Measurements from ENCODE around the gene GTF2H2C. TPM values are rescaled to one million over a fixed set of nuclear protein-coding genes. Genes with fewer than 3 reads are reported as not detected.
"Not testable (repeated sequence)": the region's sequence is repeated elsewhere in the genome, so short reads cannot be mapped to it uniquely, and the experiment has no call there.

Gene GTF2H2C
- polyA plus RNA-seq, 3 donors from 2014 or later = 18.7 to 25.3 (median 24.8) TPM

DNA sequence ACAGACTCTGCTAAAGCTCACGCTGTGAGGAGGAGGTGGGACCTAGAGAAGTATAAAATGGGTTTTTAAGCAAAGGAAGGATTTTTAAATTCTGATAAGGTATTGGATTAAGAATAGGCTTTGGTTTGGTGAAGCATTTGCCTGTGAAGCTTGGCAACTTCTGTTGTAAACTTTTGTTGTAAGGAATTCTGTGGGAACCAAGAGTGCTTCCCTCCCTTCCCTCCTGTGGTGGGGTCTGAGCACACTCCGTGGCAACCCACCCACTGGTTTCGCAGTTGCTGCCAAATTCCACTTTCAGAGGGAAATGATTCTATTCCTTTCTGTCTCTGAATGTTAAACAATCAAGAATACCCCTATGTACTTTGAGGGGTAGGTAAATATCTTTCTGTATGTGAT is 28.6 kb upstream of the GTF2H2C start:
- Mint-ChIP-seq H3K27me3 (ENCODE audit: low read depth in 3 of 3) (no peaks in the 10 kb centered on the region), H3K4me1 (no peaks in the 10 kb centered on the region), H3K36me3 (no peaks in the 10 kb centered on the region), H3K9me3 (no peaks in the 10 kb centered on the region), H3K4me3 (no peak overlapping the region), H3K27ac (no peak overlapping the region)
- DNase-seq = no peak

DNA sequence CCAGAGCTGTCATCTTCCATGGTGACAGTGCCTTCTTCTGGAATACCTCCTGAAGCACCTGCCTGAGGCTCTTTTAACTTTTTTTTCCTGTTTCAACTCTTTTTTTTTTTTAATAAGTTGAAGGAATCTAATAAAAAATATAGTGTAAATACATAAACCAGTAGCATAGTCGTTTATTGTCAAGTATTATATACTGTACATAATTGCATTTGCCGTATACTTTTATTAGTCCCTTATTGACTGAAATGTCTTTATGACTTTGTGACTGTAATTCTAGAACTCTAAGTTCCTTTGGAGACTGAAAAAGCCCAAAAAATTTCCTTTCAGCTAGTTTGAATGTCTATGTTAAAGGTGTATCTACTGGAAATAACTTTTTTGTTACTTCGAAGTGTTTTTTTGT is 22.1 kb upstream of the GTF2H2C start:
- H3K4me3 Mint-ChIP-seq; DNase-seq; H3K9me3 Mint-ChIP-seq; H3K27ac Mint-ChIP-seq; H3K27me3 Mint-ChIP-seq (ENCODE audit: low read depth in 3 of 3); H3K4me1 Mint-ChIP-seq; H3K36me3 Mint-ChIP-seq: not testable (repeated sequence)

DNA sequence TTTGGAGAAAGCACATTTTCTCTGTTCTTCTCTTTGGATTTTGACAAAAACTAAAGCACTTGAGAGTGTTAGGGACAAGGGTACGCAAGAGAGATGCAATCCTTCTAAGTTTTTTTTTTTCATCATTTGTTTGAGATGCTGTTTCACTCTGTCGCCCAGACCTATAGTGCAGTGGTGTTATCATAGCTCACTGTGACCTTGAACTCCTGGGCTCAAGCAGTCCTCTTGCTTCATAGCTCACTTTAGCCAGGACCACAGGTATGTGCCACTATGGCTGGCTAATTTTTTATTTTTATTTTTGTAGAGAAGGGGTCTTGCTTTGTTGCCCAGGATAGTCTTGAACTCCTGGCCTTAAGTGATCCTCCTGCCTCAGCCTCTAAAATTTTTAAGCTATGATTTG is 21.3 kb upstream of the GTF2H2C start:
- not testable (repeated sequence) for H3K4me3 Mint-ChIP-seq; H3K27me3 Mint-ChIP-seq (ENCODE audit: low read depth in 3 of 3); H3K4me1 Mint-ChIP-seq; H3K27ac Mint-ChIP-seq; DNase-seq; H3K36me3 Mint-ChIP-seq; H3K9me3 Mint-ChIP-seq

DNA sequence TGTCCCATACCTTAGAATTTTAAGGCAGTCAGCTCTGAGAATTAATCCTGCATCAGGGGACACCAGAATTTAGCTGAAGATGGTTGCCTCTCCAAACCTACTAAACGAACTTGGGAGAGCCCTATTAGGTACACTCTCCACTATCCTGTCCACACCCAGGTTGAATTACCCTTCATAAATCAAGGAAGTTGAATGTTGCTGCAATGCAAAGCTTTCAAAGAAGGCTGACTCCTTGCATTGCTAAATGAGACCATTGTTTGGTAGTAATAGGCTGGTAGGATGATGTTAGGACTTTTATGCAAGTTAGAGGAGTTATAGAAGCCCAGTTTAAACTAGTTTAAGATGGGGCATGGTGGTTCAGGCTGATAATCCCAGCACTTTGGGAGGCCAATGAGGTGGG is 18.6 kb upstream of the GTF2H2C start:
- not testable (repeated sequence) for H3K4me1 Mint-ChIP-seq; H3K27ac Mint-ChIP-seq; DNase-seq; H3K4me3 Mint-ChIP-seq; H3K36me3 Mint-ChIP-seq; H3K27me3 Mint-ChIP-seq (ENCODE audit: low read depth in 3 of 3); H3K9me3 Mint-ChIP-seq

DNA sequence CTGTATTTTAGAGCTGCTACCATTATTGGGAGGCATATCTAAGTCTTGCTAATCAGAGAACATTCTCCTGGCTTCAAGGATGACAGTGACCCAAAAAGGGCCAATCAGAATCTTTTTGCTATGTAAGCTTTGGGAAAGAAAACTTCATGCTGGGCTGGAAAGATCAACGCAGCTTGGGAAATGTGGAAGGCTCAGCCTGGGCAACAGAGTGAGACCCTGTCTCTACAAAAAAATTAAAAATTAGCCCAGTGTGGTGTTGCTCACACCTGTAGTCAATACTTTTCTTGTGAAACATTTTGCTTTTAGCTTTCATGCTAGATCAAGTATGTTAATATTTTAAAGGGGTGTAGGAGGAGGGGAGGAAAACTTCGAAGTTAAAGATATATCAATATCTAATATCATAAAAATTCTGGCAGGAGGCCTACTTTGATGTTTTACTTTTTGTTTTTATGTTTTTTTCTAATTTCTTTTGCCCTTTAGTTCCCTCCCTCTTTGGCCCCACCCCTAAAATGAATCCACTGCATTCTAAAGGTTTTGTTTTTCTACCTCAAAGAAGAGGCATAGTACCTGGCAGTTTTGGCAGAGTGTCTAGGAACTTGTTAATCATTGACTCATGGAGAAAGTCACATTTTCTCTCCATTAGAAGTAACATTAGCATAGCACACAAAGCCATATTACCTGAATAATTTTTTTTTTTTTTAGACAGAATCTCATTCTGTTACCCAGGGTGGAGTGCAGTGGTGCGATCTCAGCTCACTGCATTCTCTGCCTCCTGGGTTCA is 17.0 kb upstream of the GTF2H2C start:
- DNase-seq, H3K4me3 Mint-ChIP-seq: not testable (repeated sequence)

DNA sequence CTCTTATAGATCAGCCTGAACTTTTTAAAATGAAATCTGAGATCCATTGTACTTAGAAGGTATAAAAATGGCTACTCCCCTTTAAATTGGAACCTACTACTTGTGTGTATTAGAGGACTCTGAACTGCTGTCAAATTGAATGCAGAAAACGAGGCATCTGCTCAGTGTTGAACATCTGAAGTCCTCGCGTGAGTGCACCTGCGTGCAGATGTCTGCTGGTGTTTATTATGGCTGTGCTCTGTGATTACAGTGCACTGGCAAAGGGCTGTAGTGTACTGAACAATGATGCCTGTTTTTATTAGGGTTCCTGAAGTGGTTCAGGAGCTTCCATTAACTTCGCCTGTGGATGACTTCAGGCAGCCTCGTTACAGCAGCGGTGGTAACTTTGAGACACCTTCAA is 15.4 kb upstream of the GTF2H2C start:
- H3K27me3 Mint-ChIP-seq (ENCODE audit: low read depth in 3 of 3); H3K27ac Mint-ChIP-seq; DNase-seq; H3K4me3 Mint-ChIP-seq; H3K4me1 Mint-ChIP-seq; H3K36me3 Mint-ChIP-seq; H3K9me3 Mint-ChIP-seq: not testable (repeated sequence)

More for the DNA sequence above, 17.0 kb upstream of the GTF2H2C start:
- H3K9me3 Mint-ChIP-seq; H3K27ac Mint-ChIP-seq; H3K36me3 Mint-ChIP-seq; H3K4me1 Mint-ChIP-seq; H3K27me3 Mint-ChIP-seq (ENCODE audit: low read depth in 3 of 3): not testable (repeated sequence)

DNA sequence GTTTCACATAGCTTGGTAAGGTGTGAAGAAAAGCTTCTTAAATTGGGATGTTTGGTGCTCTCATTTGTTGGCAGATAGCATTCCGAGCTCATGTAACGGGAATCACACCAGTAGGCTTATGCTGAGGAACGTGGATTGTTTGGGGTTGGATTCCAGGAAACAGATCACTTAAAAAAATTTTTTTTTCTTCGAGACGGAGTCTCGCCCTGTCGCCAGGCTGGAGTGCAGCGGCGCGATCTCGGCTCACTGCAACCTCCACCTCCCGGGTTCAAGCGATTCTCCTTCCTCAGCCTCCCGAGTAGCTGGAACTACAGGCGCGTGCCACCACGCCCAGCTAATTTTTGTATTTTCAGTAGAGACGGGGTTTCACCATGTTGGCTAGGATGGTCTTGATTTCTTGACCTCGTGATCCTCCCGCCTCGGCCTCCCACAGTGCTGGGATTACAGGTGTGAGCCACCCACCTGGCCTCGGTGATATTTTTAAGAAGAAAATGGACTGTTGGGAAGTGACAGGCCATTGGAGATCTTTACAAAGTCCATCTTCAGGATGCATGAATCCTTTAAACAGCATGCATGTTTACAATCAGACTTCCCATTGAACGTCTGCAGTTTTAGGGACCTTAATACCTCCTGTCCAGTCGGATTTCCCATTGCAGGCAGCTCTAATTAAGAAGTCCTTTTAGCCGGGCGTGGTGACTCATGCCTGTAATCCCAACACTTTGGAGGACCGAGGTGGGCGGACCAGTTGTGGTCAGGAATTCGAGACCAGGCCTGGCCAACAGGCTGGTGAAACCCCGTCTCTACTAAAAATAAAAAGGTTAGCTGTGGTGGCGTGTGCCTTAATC is 818 bp downstream of the GTF2H2C start:
- not testable (repeated sequence) for H3K4me1 Mint-ChIP-seq; H3K27me3 Mint-ChIP-seq (ENCODE audit: low read depth in 3 of 3); DNase-seq; H3K27ac Mint-ChIP-seq; H3K9me3 Mint-ChIP-seq; H3K36me3 Mint-ChIP-seq
- H3K4me3 Mint-ChIP-seq = peak overlapping the region; percentile 10 to 57 (median 44)

DNA sequence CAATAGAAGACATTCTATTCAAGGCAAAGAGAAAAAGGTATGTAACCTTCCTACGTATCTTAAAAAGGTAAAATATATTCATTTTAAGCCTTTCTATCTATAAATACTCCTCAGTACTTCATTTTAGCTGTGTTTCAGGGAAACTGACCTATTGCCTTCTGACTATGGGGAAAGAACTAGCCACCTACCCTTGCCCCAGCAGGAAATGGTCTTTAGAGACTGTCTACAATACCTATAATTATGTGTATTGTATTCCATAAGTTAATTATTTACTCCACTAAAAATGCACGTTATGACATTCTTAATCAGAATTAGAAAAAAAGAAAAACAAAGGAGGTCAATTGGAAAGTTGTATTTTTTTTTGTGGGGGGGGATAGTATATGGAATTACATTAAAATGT is 6.2 kb downstream of the GTF2H2C start:
- not testable (repeated sequence) for H3K4me1 Mint-ChIP-seq; H3K9me3 Mint-ChIP-seq; H3K27ac Mint-ChIP-seq; H3K27me3 Mint-ChIP-seq (ENCODE audit: low read depth in 3 of 3); H3K36me3 Mint-ChIP-seq; DNase-seq; H3K4me3 Mint-ChIP-seq

DNA sequence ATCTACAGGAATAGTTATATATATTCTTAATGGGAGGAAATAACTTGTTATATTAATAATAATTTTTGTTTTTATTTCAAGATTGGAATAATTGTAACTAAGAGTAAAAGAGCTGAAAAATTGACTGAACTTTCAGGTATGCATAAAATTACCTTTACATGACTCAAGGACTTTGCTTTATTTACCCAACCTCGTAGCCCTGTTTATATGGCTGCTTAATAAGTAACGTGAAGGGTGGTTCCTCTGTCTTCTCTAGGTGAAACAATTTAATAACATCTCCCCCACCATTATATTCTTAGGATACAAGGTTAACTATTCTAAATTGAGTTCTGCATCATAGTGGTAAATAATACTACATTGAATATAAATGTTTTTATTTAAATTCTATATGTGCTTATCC is 8.1 kb downstream of the GTF2H2C start:
- not testable (repeated sequence) for H3K36me3 Mint-ChIP-seq; H3K27ac Mint-ChIP-seq; DNase-seq; H3K4me1 Mint-ChIP-seq; H3K4me3 Mint-ChIP-seq; H3K27me3 Mint-ChIP-seq (ENCODE audit: low read depth in 3 of 3); H3K9me3 Mint-ChIP-seq

DNA sequence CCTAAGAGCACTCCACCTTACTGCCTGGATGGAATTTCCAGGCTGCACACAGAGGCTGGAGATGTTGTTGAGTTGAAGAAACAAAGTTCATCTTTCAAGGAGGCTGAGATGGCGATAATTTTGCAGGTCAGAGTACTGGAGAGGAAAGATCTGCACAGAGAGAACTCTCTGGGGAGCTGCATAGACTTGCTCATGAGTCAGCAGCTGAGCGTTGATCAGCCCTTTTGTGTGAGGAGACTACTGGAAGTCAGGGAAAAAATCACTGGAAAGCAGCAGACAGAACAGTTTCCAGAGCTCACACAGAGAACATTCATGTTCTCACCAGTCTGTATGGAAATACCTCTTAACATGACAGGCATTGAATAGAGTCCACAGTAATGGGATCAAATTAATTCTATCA is 23.4 kb downstream of the GTF2H2C start:
- H3K4me3 Mint-ChIP-seq; DNase-seq; H3K27ac Mint-ChIP-seq; H3K27me3 Mint-ChIP-seq (ENCODE audit: low read depth in 3 of 3); H3K4me1 Mint-ChIP-seq; H3K9me3 Mint-ChIP-seq; H3K36me3 Mint-ChIP-seq: not testable (repeated sequence)

DNA sequence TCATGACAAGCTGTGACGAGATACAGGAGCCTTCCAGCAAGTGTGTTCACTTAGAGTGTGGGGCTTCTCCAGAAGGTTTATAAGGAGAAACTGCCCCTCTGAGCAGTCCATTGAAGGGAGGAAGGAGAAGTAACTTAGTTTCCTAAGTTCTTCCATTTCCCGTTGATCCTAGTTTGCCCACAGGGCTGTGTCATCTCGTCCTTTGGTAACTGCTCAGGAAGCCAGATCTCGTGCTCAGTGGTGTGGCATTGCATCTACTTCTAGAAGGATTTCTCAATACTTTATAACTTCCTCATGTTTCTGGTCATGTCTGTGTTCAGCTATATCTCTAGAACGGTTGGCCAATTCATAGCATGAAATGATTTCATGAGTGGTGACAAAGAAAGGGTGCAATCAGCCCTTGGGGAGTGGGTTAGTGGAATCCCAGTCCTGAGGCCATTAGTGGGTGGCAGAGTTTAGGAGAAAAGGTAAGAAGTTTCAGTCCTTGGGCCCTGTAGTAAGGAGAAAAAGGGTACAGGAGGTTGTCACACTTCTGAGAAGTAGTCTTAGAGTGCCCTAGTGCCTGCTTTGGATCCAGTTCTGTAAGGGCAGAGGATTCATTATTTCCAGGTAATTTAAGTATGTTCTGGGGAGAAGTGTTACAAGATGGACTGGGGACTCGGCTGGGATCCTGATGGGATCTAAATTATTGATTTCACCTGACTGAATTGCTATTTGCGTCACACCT is 36.3 kb downstream of the GTF2H2C start:
- not testable (repeated sequence) for H3K9me3 Mint-ChIP-seq; DNase-seq; H3K27me3 Mint-ChIP-seq (ENCODE audit: low read depth in 3 of 3); H3K4me1 Mint-ChIP-seq; H3K36me3 Mint-ChIP-seq; H3K4me3 Mint-ChIP-seq; H3K27ac Mint-ChIP-seq

DNA sequence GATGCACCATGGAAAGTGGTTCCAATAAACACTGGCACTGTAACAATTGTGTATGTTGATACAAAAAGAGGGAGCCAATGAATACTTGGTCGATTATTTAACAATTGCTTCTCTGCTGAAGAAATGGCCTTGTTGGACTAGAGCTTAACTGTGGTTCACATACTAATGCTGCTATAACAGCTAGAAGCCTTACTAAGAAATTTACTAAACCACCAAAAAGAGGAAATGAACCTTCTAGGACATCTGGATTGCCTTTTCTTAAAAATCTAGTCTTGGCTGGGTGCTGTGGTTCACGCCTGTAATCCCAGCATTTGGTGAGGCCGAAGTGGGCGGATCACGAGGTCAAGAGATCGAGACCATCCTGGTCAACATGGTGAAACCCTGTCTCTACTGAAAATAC is 42.0 kb downstream of the GTF2H2C start:
- H3K9me3 Mint-ChIP-seq = not testable (repeated sequence)

DNA sequence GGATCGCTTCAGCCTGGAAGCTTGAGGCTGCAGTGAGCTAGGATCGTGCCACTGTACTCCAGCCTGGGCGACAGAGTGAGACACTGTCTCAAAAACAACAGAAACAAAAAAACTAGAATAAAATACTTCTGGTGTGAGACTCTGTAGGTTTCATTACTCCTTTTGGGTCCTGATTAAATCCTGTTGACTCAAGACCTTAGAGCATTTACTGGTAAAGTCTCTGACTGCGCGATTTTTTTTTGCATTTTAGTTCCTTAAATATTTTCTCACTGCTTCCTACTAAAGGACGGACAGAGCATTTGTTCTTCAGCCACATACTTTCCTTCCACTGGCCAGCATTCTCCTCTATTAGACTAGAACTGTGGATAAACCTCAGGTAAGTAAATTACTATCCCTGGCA is 46.8 kb downstream of the GTF2H2C start:
- H3K36me3 Mint-ChIP-seq; H3K9me3 Mint-ChIP-seq; H3K27me3 Mint-ChIP-seq (ENCODE audit: low read depth in 3 of 3); H3K27ac Mint-ChIP-seq; H3K4me3 Mint-ChIP-seq; H3K4me1 Mint-ChIP-seq; DNase-seq: not testable (repeated sequence)

More for the DNA sequence above, 42.0 kb downstream of the GTF2H2C start:
- H3K4me1 Mint-ChIP-seq; H3K36me3 Mint-ChIP-seq; DNase-seq; H3K27me3 Mint-ChIP-seq (ENCODE audit: low read depth in 3 of 3); H3K4me3 Mint-ChIP-seq; H3K27ac Mint-ChIP-seq: not testable (repeated sequence)

DNA sequence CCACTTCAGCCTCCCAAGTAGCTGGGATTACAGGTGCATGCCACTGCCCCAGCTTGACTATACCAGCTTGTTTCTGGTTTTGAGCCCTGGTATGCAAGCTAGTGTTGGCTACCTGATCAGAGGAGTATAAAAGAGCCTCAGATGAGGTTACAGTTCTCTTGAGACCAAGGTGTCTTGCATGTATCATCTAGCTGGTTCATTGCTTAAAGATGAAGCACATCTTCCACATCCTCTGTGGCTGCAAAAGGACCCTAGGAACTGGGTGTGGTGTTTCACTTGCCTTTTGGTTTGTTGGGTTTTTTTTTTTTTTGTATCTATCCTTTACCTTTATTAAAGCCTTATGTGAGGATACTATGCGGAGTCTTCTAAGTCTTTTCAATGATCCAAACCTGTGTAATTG is 47.8 kb downstream of the GTF2H2C start:
- not testable (repeated sequence) for DNase-seq; H3K36me3 Mint-ChIP-seq; H3K4me1 Mint-ChIP-seq; H3K4me3 Mint-ChIP-seq; H3K9me3 Mint-ChIP-seq; H3K27me3 Mint-ChIP-seq (ENCODE audit: low read depth in 3 of 3); H3K27ac Mint-ChIP-seq
